GM12878 (cell line): ENCODE results near the gene NRTN. TPM values are rescaled to one million over a fixed set of nuclear protein-coding genes. Genes with fewer than 3 reads are reported as not detected.

Source experiments
- ATAC-seq: fragments of 200-7000 bp; cut with Tn5 transposase; 3 replicates; pipeline ENCODE4 v1.9.1; 2020; ENCODE audit warnings: mild to moderate bottlenecking, moderate library complexity
- BruUV-seq: library from RNA; stranded (reverse); fragments of 400-500 nt; replicated peaks from 2 replicates; lab custom pipeline; 2021; lab: Mats Ljungman, UMichigan
- CTCF ChIA-PET: fragments of 300-600 bp; sonication (Branson Sonifier 250); formaldehyde crosslinking; extraction: SDS; loops from one replicate; lab custom pipeline; 2021; ENCODE audit warnings: inconsistent platforms; lab: Yijun Ruan, JAX
- POLR2A ChIA-PET: fragments of 350-600 bp; formaldehyde crosslinking; extraction: SDS; loops from one replicate; lab custom pipeline; 2021; ENCODE audit warnings: inconsistent platforms; lab: Charles Lee
- RAD21 ChIA-PET: fragments of 300-600 bp; sonication (Branson Sonifier 250); formaldehyde crosslinking; loops from one replicate; lab custom pipeline; 2023; ENCODE audit warnings: antibody characterized with exemption; ENCODE audit not compliant: unreplicated experiment; lab: Charles Lee
- SMC1A ChIA-PET: fragments of 300-600 bp; sonication (Branson Sonifier 250); formaldehyde crosslinking; loops from one replicate; lab custom pipeline; 2023; ENCODE audit not compliant: unreplicated experiment, uncharacterized antibody; lab: Charles Lee
- DNase-seq: peaks from one replicate; pipeline ENCODE4 v3.0.0-alpha.2; 2011; ENCODE audit warnings: low read depth, low spot score
- FAIRE-seq: peaks from 3 replicates; lab custom pipeline; 2011; peaks lifted over from hg19 to GRCh38; lab: Jason Lieb, UNC
- H2AFZ ChIP-seq: 2 replicates; pipeline ENCODE4 v1.6.0; 2011; ENCODE audit warnings: low read depth, low read length, control low read depth; ENCODE audit not compliant: control insufficient read depth
- H3K27ac ChIP-seq: 2 replicates; pipeline ENCODE4 v1.5.1; 2011; ENCODE audit warnings: control low read depth; ENCODE audit not compliant: control insufficient read depth, insufficient read depth
- H3K27me3 ChIP-seq, 2 experiments: replicated peaks in 1 of 2; 2 replicates each; pipeline versions ENCODE4 v1.6.0 to v1.6.1; 2011; ENCODE audit warnings: low read length in 1 of 2; ENCODE audit not compliant: control insufficient read depth in 2 of 2, insufficient read depth in 2 of 2
- H3K36me3 ChIP-seq, 2 experiments: 2 replicates each; pipeline ENCODE4 v1.5.1; 2011; ENCODE audit warnings: low read length in 1 of 2; ENCODE audit not compliant: control insufficient read depth in 2 of 2, insufficient read depth in 2 of 2
- H3K4me1 ChIP-seq: 2 replicates; pipeline ENCODE4 v1.6.1; 2011; ENCODE audit warnings: mild to moderate bottlenecking, low read length, moderate library complexity, mixed read lengths; ENCODE audit not compliant: control insufficient read depth, insufficient read depth
- H3K4me2 ChIP-seq: 2 replicates; pipeline ENCODE4 v1.6.0; 2011; ENCODE audit warnings: control low read depth; ENCODE audit not compliant: control insufficient read depth, insufficient read depth
- H3K4me3 ChIP-seq: fragments of 200-600 bp; sonication (generic); 2 replicates; pipeline ENCODE4 v1.5.1; 2016
- H3K79me2 ChIP-seq: 2 replicates; pipeline ENCODE4 v1.6.0; 2011; ENCODE audit warnings: low read length; ENCODE audit not compliant: control insufficient read depth, insufficient read depth
- H3K9ac ChIP-seq: 2 replicates; pipeline ENCODE4 v1.8.0; 2011; ENCODE audit warnings: low read length, control low read depth, mixed read lengths; ENCODE audit not compliant: control insufficient read depth, insufficient read depth
- H3K9me3 ChIP-seq: replicated peaks from 3 replicates; pipeline ENCODE4 v1.5.1; 2011; ENCODE audit warnings: mild to moderate bottlenecking, low read length; ENCODE audit not compliant: control insufficient read depth, insufficient read depth
- H4K20me1 ChIP-seq: 2 replicates; pipeline ENCODE4 v1.6.0; 2011; ENCODE audit not compliant: control insufficient read depth, insufficient read depth
- BCL11A ChIP-seq: IDR thresholded peaks from 2 replicates; pipeline ENCODE4 v1.6.1; 2011; ENCODE audit warnings: low read depth, low read length
- BCL3 ChIP-seq: IDR thresholded peaks from 2 replicates; pipeline ENCODE4 v1.6.1; 2011; ENCODE audit warnings: borderline replicate concordance, low read depth, mild to moderate bottlenecking, moderate library complexity, low read length; ENCODE audit not compliant: insufficient read depth, poor library complexity, severe bottlenecking
- BMI1 ChIP-seq: fragments of 450-650 bp; IDR thresholded peaks from 2 replicates; pipeline ENCODE4 v1.6.1; 2016; ENCODE audit warnings: mild to moderate bottlenecking, moderate library complexity, borderline replicate concordance
- CHD2 ChIP-seq: IDR thresholded peaks from 2 replicates; pipeline ENCODE4 v1.6.1; 2011; ENCODE audit warnings: low read depth, low read length, improper control_type of control experiment, borderline replicate concordance
- E2F8 ChIP-seq: fragments of 450-650 bp; IDR thresholded peaks from 2 replicates; pipeline ENCODE4 v1.6.1; 2018; ENCODE audit warnings: mild to moderate bottlenecking, low read depth, moderate library complexity; ENCODE audit not compliant: partially characterized antibody
- EED ChIP-seq: sonication (generic); IDR thresholded peaks from 2 replicates; pipeline ENCODE4 v1.6.1; 2016; ENCODE audit warnings: antibody characterized with exemption, low read depth
- FOXM1 ChIP-seq: IDR thresholded peaks from 2 replicates; pipeline ENCODE4 v1.6.1; 2012; ENCODE audit warnings: low read depth, mild to moderate bottlenecking, inconsistent platforms, low read length, moderate library complexity
- JUNB ChIP-seq: IDR thresholded peaks from 2 replicates; pipeline ENCODE4 v1.6.1; 2016; ENCODE audit warnings: antibody characterized with exemption, mild to moderate bottlenecking
- LARP7 ChIP-seq: fragments of 450-650 bp; IDR thresholded peaks from 2 replicates; pipeline ENCODE4 v1.6.1; 2017; ENCODE audit warnings: mild to moderate bottlenecking
- MYC ChIP-seq: IDR thresholded peaks from 2 replicates; pipeline ENCODE4 v1.6.1; 2011; ENCODE audit warnings: mild to moderate bottlenecking, low read length, moderate library complexity, inconsistent platforms; ENCODE audit not compliant: insufficient read depth, insufficient replicate concordance, insufficient read length, severe bottlenecking
- NBN ChIP-seq: fragments of 450-650 bp; IDR thresholded peaks from 2 replicates; pipeline ENCODE4 v1.6.1; 2016
- USF1 ChIP-seq: IDR thresholded peaks from 2 replicates; pipeline ENCODE4 v1.6.1; 2011; ENCODE audit warnings: borderline replicate concordance, low read depth, mild to moderate bottlenecking, moderate library complexity, mixed read lengths, low read length; ENCODE audit not compliant: insufficient read depth; ENCODE audit errors: extremely low read length
- YBX1 ChIP-seq: fragments of 450-650 bp; IDR thresholded peaks from 2 replicates; pipeline ENCODE4 v1.6.1; 2016; ENCODE audit warnings: antibody characterized with exemption
- ZNF384 ChIP-seq: IDR thresholded peaks from 2 replicates; pipeline ENCODE4 v1.6.1; 2012; ENCODE audit warnings: low read depth, mild to moderate bottlenecking, low read length, improper control_type of control experiment, borderline replicate concordance
- WGBS: methylation state at CpG from one replicate; pipeline ENCODE4 v1.1.6; 2016; ENCODE audit warnings: low lambda C conversion rate; ENCODE audit not compliant: insufficient replicate concordance, insufficient coverage; ENCODE audit errors: missing lambda C conversion rate; 5-methylcytosine and 5-hydroxymethylcytosine counted together
- in situ Hi-C: fragments of 300-500 bp; cut with MboI; formaldehyde crosslinking; loops from 9 replicates; pipeline ENCODE4 v1.14.3; 2018; ENCODE audit warnings: mixed read lengths
- intact Hi-C: fragments of 100-400 bp; cut with micrococcal nuclease; formaldehyde crosslinking; loops from one replicate; pipeline ENCODE4 v1.14.2; 2022; ENCODE audit not compliant: unreplicated experiment
- polyA plus RNA-seq, 11 experiments: library from polyadenylated mRNA; depleted of rRNA in 4 of 11; unstranded in 6 of 11; stranded (reverse) in 5 of 11; fragments of >200 nt; fragmentation: Nextera tagmentation in 4 of 11; fragmentation: Illumina TruSeq in 1 of 11; extraction: Ambion mirVana in 4 of 11; extraction: Trizol in 1 of 11; gene quantifications; 1 replicate in 1 of 11; 2 replicates in 10 of 11; pipeline versions ENCODE4 v1.2.1 to v1.2.3, GENCODE V29; 2011 to 2016; ENCODE audit warnings: inconsistent platforms in 2 of 11, missing spikeins in 2 of 11, low read depth in 1 of 11
- total RNA-seq, 4 experiments: library from RNA; depleted of rRNA in 3 of 4; stranded (reverse); fragments of >200 nt in 3 of 4; fragmentation: Illumina TruSeq in 1 of 4; extraction: Trizol in 1 of 4; gene quantifications; 2 replicates each; pipeline versions ENCODE4 v1.2.1 to v1.2.3, GENCODE V29; 2013 to 2021
- TF ChIP-seq, protein P1 (sequence below): fragments of 450-650 bp; IDR thresholded peaks from 2 replicates; pipeline ENCODE4 v1.6.1; 2016; ENCODE audit warnings: mild to moderate bottlenecking
- TF ChIP-seq, protein P2 (sequence below): fragments of 450-650 bp; IDR thresholded peaks from 2 replicates; pipeline ENCODE4 v1.6.1; 2016; ENCODE audit warnings: mild to moderate bottlenecking

The NRTN gene
- total and polyA plus RNA-seq, 10 of the 15 experiments (the other 5 are each of a cell fraction or from before 2014, with no cell fraction given) = not detected

DNA sequence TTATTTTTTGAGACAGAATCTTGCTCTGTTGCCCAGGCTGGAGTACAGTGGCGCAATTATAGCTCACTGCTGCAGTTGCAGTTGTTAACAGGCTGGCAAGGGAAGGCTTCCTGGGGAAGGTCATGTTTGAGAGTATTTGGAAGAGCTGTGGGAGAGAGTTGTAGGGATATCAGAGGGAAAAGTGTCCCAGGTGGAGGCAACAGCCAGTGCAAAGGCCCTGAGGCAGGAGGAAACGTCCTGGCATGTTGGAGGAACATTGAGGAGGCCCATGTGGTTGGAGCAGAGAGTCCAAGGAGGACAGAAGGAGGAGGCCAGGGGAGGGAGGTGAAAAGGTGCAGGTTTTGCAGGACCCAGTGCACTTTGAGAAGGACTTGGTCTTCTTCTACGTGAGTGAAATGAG, 11.7 kb upstream of the NRTN start:
- Histone ChIP-seq H3K9ac (no peak overlapping the region), H2AFZ (no peak overlapping the region), H3K4me1 (peaks cover 3% of the 10 kb centered on the region; the same call in 1 of the 2 replicates), H3K79me2 (peaks cover 5% of the 10 kb centered on the region), H4K20me1 (no peaks in the 10 kb centered on the region), H3K4me2 (no peak overlapping the region), H3K27ac (no peak overlapping the region), H3K4me3 (no peak overlapping the region), H3K27me3 (no peaks in the 10 kb centered on the region), H3K36me3 (peaks cover 4 to 8% of the 10 kb centered on the region in 2 experiments; a peak in 3 of 4 replicates), H3K9me3 (no peaks in the 10 kb centered on the region)
- RAD21 ChIA-PET = no interaction called here
- DNase-seq = no peak
- ATAC-seq = no peak
- 38% methylated on average over 3 of the region's 3 CpGs for WGBS
- CTCF ChIA-PET = interaction anchor here (0.9 to 2.8 kb wide), 4 partner anchors 11 to 245 kb away, joined by 4 to 24 read pairs (median 8); partner anchors contain the start of genes NRTN and RPL36
- POLR2A ChIA-PET = no interaction called here
- in situ Hi-C loops (no loop called here), intact Hi-C loops (no loop called here)
- no TSS peak for BruUV-seq
- SMC1A ChIA-PET = no interaction called here
- no peak for FAIRE-seq
- TF ChIP-seq BMI1 (no peak), CHD2 (no peak), YBX1 (no peak), E2F8 (no peak), NBN (no peak), MYC (no peak), EED (no peak), JUNB (no peak), ZNF384 (no peak), LARP7 (no peak), BCL3 (no peak), USF1 (no peak), BCL11A (no peak), FOXM1 (no peak)
- TF ChIP-seq, protein P1, sequence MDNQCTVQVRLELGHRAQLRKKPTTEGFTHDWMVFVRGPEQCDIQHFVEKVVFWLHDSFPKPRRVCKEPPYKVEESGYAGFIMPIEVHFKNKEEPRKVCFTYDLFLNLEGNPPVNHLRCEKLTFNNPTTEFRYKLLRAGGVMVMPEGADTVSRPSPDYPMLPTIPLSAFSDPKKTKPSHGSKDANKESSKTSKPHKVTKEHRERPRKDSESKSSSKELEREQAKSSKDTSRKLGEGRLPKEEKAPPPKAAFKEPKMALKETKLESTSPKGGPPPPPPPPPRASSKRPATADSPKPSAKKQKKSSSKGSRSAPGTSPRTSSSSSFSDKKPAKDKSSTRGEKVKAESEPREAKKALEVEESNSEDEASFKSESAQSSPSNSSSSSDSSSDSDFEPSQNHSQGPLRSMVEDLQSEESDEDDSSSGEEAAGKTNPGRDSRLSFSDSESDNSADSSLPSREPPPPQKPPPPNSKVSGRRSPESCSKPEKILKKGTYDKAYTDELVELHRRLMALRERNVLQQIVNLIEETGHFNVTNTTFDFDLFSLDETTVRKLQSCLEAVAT = no peak
- TF ChIP-seq, protein P2, sequence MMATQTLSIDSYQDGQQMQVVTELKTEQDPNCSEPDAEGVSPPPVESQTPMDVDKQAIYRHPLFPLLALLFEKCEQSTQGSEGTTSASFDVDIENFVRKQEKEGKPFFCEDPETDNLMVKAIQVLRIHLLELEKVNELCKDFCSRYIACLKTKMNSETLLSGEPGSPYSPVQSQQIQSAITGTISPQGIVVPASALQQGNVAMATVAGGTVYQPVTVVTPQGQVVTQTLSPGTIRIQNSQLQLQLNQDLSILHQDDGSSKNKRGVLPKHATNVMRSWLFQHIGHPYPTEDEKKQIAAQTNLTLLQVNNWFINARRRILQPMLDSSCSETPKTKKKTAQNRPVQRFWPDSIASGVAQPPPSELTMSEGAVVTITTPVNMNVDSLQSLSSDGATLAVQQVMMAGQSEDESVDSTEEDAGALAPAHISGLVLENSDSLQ = no peak
